HG03558 (cell line): ENCODE results near the gene ZFP57.

Experiments used
- ATAC-seq: cut with Tn5 transposase; IDR thresholded peaks from one replicate; pipeline ENCODE4 v1.9.1; 2021; ENCODE audit warnings: moderate number of reproducible peaks; ENCODE audit not compliant: unreplicated experiment; ENCODE audit errors: extremely low read depth

Gene ZFP57

GRCh38 chr6:29656798-29657197 lies 24.2 kb downstream of the ZFP57 start, which contains the start of gene MOG:
TSS of gene MOG (plus strand) at chr6:29657092. CDS start at chr6:29657210, 118 bp downstream.
- no peak for ATAC-seq

- no peak for ATAC-seq
Measured at GRCh38 chr6:29656157-29656556, 24.8 kb downstream of the ZFP57 start.

GRCh38 chr6:29655658-29656057 lies 25.3 kb downstream of the ZFP57 start:
- no peak for ATAC-seq

GRCh38 chr6:29653452-29654038 lies 27.4 kb downstream of the ZFP57 start:
- no peak for ATAC-seq

- no peak for ATAC-seq
Measured at GRCh38 chr6:29652198-29652584, 28.8 kb downstream of the ZFP57 start.

GRCh38 chr6:29651413-29652197 lies 29.3 kb downstream of the ZFP57 start:
- ATAC-seq, result no peak

- peak; percentile 83 for ATAC-seq
Measured at GRCh38 chr6:29649701-29650673, 31.0 kb downstream of the ZFP57 start.

GRCh38 chr6:29647927-29648642 lies 32.9 kb downstream of the ZFP57 start:
- no peak for ATAC-seq

GRCh38 chr6:29641430-29642148 lies 39.4 kb downstream of the ZFP57 start:
- no peak for ATAC-seq

- no peak for ATAC-seq
Measured at GRCh38 chr6:29637247-29637646, 43.7 kb downstream of the ZFP57 start.

- no peak for ATAC-seq
Measured at GRCh38 chr6:29633534-29633905, 47.4 kb downstream of the ZFP57 start.

GRCh38 chr6:29632789-29633533 lies 48.0 kb downstream of the ZFP57 start, which contains the start of gene GABBR1:
TSS of gene GABBR1 (minus strand) at chr6:29633183. CDS start at chr6:29632385, 798 bp downstream.
- ATAC-seq, result no peak

GRCh38 chr6:29631860-29632731 lies 48.9 kb downstream of the ZFP57 start:
- ATAC-seq, result no peak

GRCh38 chr6:29631209-29631810 lies 49.6 kb downstream of the ZFP57 start:
- ATAC-seq, result no peak

- no peak for ATAC-seq
Measured at GRCh38 chr6:29630315-29630714, 50.6 kb downstream of the ZFP57 start.

- ATAC-seq, result no peak
Measured at GRCh38 chr6:29629571-29629970, 51.4 kb downstream of the ZFP57 start.
